GM18507 (cell line): Measurements from ENCODE around the gene NR3C2.

Experiments
- DNase-seq: peaks from one replicate; pipeline ENCODE4 v3.0.0; 2011; ENCODE audit warnings: low read depth; ENCODE audit not compliant: insufficient read length; ENCODE audit errors: extremely low spot score
- FAIRE-seq: peaks from 2 replicates; lab custom pipeline; 2011; peaks lifted over from hg19 to GRCh38; lab: Jason Lieb, UNC

The NR3C2 gene

GRCh38 chr4:148238811-148239493 lies 203.3 kb downstream of the NR3C2 start:
- DNase-seq (no peak), FAIRE-seq (no peak)

GRCh38 chr4:148238086-148238485 lies 204.1 kb downstream of the NR3C2 start:
- DNase-seq (no peak), FAIRE-seq (no peak)

DNA sequence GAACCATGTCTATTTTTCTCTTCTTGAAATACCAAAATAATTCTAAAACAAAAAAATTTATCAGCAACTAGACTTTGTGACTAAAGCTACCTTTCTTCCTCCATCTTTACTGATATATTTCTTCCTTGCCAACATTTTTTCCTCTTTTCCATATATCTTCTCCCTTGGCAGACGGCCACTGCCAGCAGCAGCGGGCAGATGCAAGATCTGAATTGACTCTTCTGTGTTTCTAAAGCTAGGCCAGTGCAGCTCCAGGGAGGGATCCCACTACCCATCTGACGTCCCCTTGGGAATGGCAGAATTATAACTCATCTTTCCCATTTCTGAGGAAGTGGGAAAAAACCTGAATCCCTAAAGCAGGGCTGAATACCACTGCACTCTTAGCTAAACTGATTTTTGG lies 206.4 kb downstream of the NR3C2 start:
- DNase-seq (no peak), FAIRE-seq (no peak)

DNA sequence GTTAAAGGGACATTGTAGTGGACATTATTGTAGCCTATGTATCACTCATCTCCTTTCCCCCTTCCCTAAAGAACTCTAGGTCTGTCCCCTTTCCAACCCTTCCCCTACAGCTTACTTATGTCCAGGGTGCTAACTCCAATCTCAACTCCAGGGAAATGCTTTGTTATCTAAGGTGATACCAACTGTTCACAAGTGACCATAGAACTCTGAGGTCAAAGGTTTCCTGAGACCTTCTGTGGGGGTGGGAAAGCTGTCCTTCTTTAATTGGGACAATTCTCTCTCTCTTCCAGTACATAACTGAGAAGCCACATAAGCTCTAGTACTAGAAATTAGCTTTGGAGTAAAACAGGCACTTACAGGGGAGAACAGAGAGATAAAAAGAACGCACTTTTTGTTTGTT lies 212.4 kb downstream of the NR3C2 start:
- DNase-seq = no peak
- FAIRE-seq = no peak

GRCh38 chr4:148229028-148229427 lies 213.2 kb downstream of the NR3C2 start:
- DNase-seq = no peak
- FAIRE-seq = no peak

DNA sequence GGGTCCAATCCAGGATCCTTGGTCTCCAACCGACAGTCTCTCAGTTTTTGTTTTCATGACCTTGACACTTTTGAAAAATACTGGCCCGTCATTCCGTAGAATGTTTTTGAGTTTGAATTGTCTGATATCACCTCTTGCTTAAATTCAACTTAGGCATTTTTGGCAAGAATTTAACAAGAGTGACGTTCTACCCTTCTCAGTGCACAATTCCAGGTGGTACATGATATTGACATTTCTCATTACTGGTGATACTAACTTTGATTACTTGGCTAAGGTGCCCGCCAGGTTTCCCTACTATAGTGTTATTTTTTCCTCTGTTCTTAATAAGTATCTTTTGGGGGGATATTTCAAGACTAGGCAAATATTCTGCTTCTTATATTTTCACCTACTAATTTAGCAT lies 215.1 kb downstream of the NR3C2 start:
- no peak for DNase-seq
- FAIRE-seq = no peak

- no peak for FAIRE-seq
- no peak for DNase-seq
These were observed 215.9 kb downstream of the NR3C2 start for GRCh38 chr4:148226341-148226740.

DNA sequence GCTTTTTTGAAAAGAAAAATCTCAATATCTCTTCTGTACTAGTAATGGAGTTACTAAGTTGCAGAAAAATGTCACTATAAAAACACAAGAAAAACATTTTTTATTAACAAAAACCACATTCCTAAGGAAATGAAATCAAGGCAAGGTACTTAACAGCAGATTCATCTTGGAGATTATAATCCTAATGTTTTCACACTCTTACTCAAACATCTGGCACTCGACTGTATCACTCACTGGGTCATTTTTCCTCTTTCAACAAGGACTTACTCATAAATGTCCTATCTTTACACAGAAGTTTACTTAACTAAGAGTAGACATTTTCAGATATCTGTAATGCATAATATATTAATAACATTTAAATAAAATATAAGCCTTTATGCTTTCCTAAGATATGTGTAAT lies 216.6 kb downstream of the NR3C2 start:
- DNase-seq (no peak), FAIRE-seq (no peak)

DNA sequence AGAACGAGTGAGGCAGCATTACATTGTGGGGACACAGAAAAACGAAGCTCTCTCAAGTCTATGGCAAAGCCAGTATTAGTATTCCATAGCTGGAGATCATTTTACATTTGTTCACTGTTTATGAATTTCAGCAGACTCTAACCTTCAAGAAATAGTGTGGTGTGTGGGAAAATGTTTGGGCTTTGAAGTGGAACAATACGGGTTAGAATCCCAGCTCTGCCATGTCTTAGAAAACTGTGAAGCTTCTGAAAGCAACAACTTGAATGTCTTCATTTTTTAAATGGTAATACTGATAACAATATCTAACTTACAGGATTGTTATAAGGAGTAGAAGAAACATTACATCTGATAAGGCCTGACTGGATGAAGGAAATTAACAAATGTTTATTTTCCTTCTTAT lies 217.7 kb downstream of the NR3C2 start:
- no peak for FAIRE-seq

DNA sequence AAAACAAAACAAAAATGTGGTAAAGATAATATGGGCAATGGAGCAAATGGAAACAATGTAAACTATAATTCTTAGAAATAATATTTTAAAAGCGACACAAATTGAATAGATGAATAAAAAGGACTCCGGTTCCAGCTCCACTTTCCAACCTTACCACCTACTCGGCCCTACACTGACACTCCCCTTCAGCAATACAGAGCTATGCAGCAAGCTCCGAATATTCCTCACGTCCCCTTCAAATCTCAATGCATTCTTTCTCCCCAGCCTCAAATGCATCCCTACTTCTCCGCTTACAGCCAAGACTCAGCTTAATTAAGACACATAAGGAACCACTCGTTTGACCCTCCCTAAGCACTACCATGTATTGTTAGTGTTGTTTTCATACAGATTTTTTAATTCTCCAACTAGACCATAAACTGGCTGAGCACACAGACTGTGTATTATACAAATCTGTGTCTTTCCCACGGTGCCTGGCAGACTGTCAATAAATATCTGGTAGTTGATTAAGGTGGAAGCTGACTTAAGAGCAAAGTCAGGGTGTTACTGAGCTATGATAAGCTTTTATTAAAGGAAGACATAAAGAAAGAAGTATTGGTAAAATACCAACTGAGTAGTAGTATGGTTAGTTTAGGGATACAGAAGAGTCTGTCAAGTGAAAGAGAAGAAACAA lies 219.1 kb downstream of the NR3C2 start:
- FAIRE-seq = no peak

More for the DNA sequence above, 217.7 kb downstream of the NR3C2 start:
- no peak for DNase-seq

DNA sequence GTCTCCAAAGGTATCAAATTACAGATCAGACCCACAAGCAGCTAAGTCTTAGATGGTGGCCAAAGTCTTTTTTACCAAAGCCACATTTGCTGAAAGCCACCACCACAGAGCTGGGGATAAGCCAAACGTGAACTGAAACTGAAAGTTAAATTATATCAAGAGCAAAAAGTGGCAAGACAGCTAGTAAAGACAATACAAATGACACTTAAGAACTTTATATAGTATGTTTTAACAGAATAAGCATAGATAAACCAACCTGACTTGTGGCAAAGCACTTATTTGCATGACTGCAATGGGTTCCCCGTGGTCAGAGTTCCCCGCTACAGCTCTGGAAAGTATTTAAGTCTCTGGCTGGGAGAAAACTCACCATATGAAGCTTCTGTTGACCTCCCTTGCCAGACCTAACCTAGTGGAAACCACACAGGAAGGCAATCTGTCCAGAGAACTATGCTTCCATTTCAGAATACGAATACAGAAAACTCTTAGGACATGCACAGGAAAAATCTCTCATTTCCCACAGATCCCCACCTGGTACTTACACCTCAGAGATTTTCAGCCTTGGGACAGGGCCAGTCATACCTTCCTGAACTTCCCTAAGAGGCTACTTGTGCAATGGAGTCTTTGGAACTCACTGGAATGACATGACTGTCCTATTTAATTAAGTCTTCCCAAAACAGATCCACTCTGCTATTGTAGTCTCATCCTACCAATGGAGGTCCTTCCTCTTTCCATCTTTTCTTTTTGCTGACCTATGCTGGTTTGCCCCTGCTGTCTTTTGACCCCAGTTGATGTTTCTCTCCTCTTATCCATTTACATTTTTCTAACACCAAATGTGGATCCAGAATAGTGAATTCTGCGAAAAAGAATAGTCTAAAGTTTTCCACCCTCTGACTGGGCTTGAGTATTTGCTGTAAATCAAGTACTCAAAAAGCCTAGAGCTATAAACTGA lies 225.1 kb downstream of the NR3C2 start:
- FAIRE-seq = peak; percentile 87

More for the DNA sequence above, 219.1 kb downstream of the NR3C2 start:
- no peak for DNase-seq

GRCh38 chr4:148216321-148216720 lies 225.9 kb downstream of the NR3C2 start:
- no peak for DNase-seq
- FAIRE-seq = no peak

More for the DNA sequence above, 225.1 kb downstream of the NR3C2 start:
- DNase-seq = peak; percentile 2

- DNase-seq (no peak), FAIRE-seq (no peak)
These were observed 227.0 kb downstream of the NR3C2 start for GRCh38 chr4:148215202-148215601.

- DNase-seq (no peak), FAIRE-seq (no peak)
These were observed 227.6 kb downstream of the NR3C2 start for GRCh38 chr4:148214529-148215166.

DNA sequence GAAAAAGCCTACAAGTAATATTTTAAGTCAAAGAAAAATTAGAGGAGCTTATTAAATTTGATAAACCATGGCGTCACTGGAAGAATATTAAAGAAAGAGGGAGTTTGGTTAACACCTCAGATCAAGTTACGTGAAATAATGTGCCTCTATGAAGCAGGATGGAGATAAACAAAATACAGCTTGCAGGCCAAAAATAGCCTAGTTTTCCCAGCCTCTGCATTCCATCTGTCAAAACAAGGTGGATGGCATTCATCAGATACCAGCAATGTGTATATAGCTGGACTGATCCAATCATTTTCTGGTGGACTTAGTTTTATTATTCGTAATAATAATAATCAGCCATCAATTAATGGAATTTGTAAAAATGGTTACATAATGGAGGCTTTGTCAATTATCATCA lies 230.7 kb downstream of the NR3C2 start:
- FAIRE-seq (no peak), DNase-seq (no peak)

DNA sequence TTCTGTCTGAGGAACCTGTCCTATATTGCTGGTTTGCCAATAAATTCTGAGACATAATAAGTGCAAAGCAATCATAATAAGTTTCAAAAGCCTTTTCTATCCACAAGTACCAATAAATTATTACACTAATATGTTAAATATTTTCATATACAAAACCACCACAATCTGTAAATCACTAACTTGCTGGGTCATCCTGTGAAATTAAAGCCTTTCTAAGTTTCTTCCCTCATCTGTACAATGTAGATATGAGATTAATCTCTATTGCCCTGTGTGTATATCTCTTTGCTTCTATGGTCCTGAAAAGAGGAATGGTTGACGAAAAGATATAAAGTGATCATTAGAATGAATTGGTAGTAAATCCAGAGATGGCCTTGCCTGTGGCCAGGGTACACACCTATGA lies 231.6 kb downstream of the NR3C2 start:
- FAIRE-seq (no peak), DNase-seq (no peak)

GRCh38 chr4:148207068-148207467 lies 235.1 kb downstream of the NR3C2 start:
- FAIRE-seq (no peak), DNase-seq (no peak)

- no peak for FAIRE-seq
- DNase-seq = no peak
These were observed 236.7 kb downstream of the NR3C2 start for GRCh38 chr4:148205476-148205875.

- FAIRE-seq (no peak), DNase-seq (no peak)
These were observed 237.3 kb downstream of the NR3C2 start for GRCh38 chr4:148204892-148205291.

DNA sequence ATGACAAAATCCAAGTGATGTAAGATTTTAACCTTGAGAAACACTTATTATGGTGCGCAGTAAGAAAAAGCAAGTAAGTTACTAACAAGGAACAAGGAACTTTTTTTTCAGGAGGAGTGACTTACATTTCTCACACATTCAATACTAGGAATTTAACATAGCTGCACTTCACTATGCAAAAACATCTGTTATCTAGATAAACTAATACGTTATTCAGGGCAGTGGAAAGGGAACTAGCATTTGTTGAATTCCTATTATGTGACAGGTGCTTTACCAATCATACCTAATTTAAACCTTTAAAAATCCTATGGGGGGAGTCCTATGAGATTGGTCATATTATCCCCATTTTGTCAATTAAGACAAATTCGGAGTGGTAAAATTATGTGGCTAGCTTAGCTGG lies 238.0 kb downstream of the NR3C2 start:
- DNase-seq (no peak), FAIRE-seq (no peak)
